ENCODE results near the gene COX7C.
"Not testable (repeated sequence)": the region's sequence is repeated elsewhere in the genome, so short reads cannot be mapped to it uniquely, and the experiment has no call there.

COX7C gene

DNA sequence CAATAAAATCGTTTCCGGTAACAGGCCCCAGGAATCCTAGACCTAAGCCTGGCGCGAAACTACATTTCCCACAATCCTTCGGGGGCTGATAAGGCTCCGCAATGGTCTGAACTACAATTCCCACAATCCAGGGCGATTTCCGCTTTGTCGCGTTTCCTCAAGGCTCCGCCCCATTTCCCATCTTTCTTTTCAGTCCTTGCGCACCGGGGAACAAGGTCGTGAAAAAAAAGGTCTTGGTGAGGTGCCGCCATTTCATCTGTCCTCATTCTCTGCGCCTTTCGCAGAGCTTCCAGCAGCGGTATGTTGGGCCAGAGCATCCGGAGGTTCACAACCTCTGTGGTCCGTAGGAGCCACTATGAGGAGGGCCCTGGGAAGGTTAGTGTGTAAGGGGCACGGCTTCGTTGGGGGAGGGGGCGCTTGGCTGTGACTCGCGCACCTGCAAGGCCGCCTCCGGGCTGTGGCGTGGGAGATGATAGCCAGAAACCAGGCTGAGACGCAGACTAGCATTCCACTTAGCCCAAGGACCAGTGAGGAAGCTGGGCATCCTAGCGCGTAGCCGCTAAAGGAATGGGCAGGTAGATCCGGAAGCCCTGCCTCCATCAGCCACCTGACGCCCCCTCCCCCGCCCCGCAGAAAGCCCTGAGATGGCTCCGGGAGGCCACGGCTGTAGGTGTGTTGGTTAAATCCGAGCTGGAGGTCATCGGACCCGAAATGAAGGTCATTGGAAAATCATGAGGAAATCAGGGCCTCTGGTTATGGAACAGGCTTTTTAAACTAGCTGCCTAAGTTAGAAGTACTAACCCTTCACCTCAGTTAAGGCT is at the start of gene COX7C:
TSS of gene COX7C (plus strand) at position 186 of the 821 bp plus-strand sequence. CDS start at position 301, 115 bp downstream.
- DNase-seq (ENCODE audit: low read depth, low spot score), result peak; percentile 91

GRCh38 chr5:86569522-86570426 is 48.0 kb upstream of the COX7C start:
- DNase-seq (ENCODE audit: low read depth, low spot score), result not testable (repeated sequence)

GRCh38 chr5:86570427-86571083 is 47.2 kb upstream of the COX7C start:
- DNase-seq (ENCODE audit: low read depth, low spot score), result no peak

- DNase-seq (ENCODE audit: low read depth, low spot score), result not testable (repeated sequence)
Observed at GRCh38 chr5:86571109-86571508, 46.6 kb upstream of the COX7C start.

- no peak for DNase-seq (ENCODE audit: low read depth, low spot score)
Observed at GRCh38 chr5:86572825-86573517, 44.8 kb upstream of the COX7C start.

DNA sequence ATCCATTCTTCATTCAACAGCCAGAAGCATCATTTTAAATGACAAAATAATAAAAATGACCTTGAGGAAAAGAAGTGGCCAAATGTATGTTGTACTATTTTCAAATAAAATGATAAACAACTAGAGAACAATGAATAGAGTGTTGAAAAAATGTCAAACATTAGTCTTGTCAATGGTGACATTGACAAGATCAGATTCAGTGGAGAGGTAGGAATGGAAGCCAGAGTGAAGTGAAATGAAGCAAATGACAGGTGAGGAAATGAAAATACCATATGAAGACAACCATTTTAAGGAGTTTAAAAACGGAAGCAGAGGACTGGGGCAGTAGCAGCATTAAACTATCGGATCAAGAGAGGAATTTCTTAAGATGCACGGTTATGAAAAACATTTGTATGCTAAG is 38.2 kb upstream of the COX7C start:
- DNase-seq (ENCODE audit: low read depth, low spot score), result no peak

DNA sequence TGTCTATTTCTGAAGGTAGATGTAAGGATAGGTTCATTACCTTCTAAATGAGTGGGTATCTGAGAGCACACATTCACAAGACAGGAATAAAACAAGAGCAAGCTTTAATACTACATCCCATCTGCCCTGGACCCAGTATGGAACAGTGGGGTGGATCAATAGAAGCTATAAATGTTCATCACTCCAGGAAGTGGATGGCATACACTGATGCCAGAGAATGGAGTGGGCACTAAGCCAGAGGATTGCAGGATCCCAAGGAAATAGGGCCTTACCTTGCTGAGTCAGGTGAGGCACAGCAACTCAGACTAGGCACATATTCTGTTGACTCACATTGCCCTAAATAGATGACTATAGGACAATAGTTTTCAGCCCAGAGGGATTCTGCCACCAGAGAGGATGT is 21.3 kb upstream of the COX7C start:
- no peak for DNase-seq (ENCODE audit: low read depth, low spot score)

GRCh38 chr5:86605881-86606280 is 11.9 kb upstream of the COX7C start:
- no peak for DNase-seq (ENCODE audit: low read depth, low spot score)

GRCh38 chr5:86613455-86613854 is 4.3 kb upstream of the COX7C start:
- no peak for DNase-seq (ENCODE audit: low read depth, low spot score)

DNA sequence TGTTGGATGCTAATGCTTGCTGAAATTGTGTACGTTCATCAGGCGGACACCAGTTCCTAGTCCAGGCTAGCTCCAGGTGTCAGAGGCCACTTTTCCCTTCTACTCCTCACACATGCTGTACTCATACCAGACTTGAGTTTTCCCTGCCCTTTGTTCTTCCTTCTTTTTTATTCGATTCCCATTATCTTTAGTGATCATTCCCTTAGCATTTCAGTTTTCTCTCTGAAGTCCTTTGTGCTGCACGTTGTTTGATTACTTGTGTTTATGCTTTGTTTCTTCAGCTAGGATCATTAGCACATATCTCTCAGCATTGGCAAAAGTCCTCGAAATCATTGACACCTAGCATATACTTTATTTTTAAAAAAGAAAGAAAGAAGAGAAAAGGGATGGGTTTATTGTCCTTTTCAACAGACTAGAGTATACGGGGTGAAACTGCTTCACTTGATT is 409 bp upstream of the COX7C start:
- DNase-seq (ENCODE audit: low read depth, low spot score), result no peak

DNA sequence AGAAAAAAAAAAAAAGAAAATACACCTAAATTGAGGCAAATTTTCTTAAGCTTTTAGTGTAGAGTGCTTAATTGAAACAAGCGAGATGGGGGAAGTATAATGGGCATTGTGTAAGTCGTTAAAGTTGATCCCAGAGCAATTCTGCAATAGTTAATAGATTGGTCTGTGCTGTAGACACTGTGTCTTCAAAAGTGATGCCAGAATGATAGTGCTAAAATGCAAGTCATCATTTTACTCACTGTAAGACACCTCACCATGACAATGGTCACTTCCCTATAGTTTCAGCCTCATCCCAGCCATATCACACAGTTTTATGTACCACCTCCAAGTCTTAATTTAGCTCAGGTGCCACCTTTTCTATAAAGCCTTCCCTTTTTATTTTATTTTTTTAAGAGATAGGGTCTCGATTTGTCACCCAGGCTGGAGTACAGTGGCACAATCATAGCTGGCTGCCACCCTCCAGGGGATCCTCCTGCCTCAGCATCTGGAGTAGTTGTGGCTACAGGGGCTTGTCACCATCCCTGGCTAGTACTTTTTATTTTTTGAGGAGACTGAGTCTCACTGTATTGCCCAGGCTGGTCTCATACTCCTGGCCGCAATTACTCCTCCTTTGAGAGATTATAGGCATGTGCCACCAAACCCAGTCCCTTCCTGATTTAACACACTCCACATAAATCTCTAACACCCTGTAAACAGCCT is 6.2 kb downstream of the COX7C start:
- DNase-seq (ENCODE audit: low read depth, low spot score), result no peak

GRCh38 chr5:86625148-86625547 is 7.4 kb downstream of the COX7C start:
- DNase-seq (ENCODE audit: low read depth, low spot score), result no peak

DNA sequence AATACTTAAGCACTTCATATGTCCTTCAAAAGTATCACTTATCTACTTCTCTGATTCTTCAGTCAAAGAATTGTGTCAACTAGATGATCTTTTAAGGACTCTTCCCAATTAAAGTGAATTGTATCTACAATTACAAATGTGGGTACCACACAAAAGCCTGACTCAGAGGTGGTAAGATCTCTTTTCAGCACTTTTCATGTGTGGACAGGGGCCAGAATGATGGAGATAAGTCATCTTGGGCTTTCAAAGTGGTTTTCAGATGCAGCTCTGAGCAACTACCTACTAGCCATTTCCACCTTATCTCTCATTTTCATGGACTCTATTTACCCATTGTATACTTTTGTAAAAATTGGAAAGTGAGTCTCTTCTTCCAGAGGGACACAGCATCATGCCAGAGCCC is 8.4 kb downstream of the COX7C start:
- no peak for DNase-seq (ENCODE audit: low read depth, low spot score)

- no peak for DNase-seq (ENCODE audit: low read depth, low spot score)
Observed at GRCh38 chr5:86631165-86631564, 13.4 kb downstream of the COX7C start.

- no peak for DNase-seq (ENCODE audit: low read depth, low spot score)
Observed at GRCh38 chr5:86640998-86641397, 23.3 kb downstream of the COX7C start.

- no peak for DNase-seq (ENCODE audit: low read depth, low spot score)
Observed at GRCh38 chr5:86644843-86645242, 27.1 kb downstream of the COX7C start.

DNA sequence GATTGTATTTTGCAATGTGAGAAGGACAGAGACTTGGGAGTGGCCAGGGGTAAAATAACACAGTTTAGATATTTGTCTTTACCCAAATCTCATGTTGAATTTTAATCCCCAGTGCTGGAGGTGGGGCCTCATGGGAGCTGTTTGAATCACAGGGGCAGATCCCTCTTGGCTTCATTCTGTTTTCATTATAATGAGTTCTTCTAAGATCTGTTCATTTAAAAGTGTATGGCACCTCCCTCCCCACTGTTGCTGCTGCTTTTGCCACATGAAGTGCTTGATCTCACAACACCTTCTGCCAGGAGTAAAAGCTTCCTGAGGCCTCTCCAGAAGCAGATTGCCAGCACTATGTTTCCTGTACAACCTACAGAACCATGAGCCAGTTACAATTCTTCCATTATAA is 28.1 kb downstream of the COX7C start:
- no peak for DNase-seq (ENCODE audit: low read depth, low spot score)

- DNase-seq (ENCODE audit: low read depth, low spot score), result no peak
Observed at GRCh38 chr5:86646671-86647070, 28.9 kb downstream of the COX7C start.

DNA sequence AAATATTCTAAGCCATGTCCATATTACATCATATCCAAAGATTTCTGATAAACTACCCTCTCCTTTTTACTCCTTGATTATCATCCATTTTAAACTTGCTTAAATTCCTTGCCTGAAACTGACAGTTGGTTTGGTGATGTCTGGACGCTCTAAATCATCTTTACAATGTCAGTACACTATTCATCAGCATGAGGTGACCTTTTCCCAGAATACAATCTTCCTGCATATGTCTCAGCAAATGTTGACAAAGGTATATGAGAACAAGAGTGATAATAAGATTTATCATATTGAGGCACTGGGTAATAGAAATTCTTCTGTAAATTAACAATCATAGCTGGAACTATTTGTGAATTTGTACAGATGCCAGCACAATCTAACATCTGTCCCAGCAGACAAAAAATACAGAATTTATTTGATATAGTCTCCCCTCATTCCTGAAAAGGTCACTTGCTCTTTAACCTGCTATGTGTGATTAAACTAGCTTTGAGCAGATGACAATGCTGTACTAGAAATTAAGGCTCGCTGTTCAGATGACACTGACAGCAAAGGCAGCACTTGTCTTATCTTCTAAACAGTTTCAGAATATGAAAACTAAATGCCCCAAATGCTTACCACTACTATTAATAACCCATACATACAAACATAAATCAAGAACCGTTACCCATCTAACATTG is 32.2 kb downstream of the COX7C start:
- no peak for DNase-seq (ENCODE audit: low read depth, low spot score)

DNA sequence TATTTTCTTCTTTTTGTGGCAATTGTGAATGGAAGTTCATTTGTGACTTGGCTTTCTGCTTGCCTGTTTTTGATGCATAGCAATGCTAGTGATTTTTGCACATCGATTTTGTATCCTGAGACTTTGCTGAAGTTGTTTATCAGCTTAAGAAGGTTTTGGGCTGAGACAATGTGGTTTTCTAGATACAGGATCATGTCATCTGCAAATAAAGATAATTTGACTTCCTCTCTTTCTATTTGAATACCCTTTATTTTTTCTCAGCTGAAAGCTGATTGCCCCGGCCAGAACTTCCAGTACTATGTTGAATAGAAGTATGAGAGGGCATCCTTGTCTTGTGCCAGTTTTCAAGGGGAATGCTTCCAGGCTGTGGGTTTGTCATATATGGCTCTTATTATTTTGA is 43.0 kb downstream of the COX7C start:
- not testable (repeated sequence) for DNase-seq (ENCODE audit: low read depth, low spot score)

Measured in iPS DF 19.7 (cell line).